Measurements from ENCODE around the gene BZW1. TPM values are rescaled to one million over a fixed set of nuclear protein-coding genes. Genes with fewer than 3 reads are reported as not detected.

Gene BZW1
- total RNA-seq, 1 experiment from 2014 or later, result 322 TPM

DNA sequence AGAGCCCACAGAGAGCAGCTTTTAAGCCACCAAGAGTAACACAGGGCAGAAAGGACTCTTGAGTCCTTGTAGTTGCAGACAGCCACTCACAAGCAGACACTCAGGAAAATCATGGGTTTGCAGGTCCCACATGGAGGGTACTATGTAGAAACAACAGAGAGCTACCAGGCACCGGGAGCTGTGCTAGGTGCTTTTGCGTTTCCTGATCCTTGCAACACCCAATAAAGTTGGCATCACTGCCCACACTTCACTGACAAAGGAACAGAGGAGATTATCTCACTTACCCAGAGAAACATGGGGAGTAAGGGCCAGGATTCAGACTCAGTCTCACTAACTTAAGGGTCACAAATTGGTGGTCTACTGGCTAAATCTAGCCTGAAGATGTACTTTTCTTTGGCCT, 32.5 kb upstream of the BZW1 start:
- H3K27me3 Mint-ChIP-seq (ENCODE audit: insufficient read depth, unreplicated experiment), result no peaks in the 10 kb centered on the region
- TF ChIP-seq, protein P1, sequence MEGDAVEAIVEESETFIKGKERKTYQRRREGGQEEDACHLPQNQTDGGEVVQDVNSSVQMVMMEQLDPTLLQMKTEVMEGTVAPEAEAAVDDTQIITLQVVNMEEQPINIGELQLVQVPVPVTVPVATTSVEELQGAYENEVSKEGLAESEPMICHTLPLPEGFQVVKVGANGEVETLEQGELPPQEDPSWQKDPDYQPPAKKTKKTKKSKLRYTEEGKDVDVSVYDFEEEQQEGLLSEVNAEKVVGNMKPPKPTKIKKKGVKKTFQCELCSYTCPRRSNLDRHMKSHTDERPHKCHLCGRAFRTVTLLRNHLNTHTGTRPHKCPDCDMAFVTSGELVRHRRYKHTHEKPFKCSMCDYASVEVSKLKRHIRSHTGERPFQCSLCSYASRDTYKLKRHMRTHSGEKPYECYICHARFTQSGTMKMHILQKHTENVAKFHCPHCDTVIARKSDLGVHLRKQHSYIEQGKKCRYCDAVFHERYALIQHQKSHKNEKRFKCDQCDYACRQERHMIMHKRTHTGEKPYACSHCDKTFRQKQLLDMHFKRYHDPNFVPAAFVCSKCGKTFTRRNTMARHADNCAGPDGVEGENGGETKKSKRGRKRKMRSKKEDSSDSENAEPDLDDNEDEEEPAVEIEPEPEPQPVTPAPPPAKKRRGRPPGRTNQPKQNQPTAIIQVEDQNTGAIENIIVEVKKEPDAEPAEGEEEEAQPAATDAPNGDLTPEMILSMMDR (IDR thresholded peaks at IDR 0.05; ENCODE audit: insufficient read depth in 1 of 2, low read depth in 1 of 2, low read length in 1 of 2, severe bottlenecking in 1 of 2, unreplicated experiment in 1 of 2), result no peak
- no peaks in the 10 kb centered on the region for H3K9me3 Mint-ChIP-seq (ENCODE audit: unreplicated experiment)
- H3K9me3 ChIP-seq, result no peaks in the 10 kb centered on the region
- no peaks in the 10 kb centered on the region for H3K27me3 ChIP-seq (replicated peaks; ENCODE audit: control insufficient read depth, insufficient read depth, low read length)
- no peaks in the 10 kb centered on the region for H3K36me3 ChIP-seq (ENCODE audit: control insufficient read depth, insufficient read depth, low read length)
- CTCF ChIA-PET, result no interaction called here
- H3K4me1 Mint-ChIP-seq (ENCODE audit: low read depth, unreplicated experiment), result peaks cover 12% of the 10 kb centered on the region
- peaks cover 18% of the 10 kb centered on the region for H3K4me1 ChIP-seq
- no TSS peak for BruUV-seq (replicated peaks)
- no peaks in the 10 kb centered on the region for H3K36me3 Mint-ChIP-seq (ENCODE audit: insufficient read depth, unreplicated experiment)
- POLR2A ChIA-PET, result no interaction called here
- no peak overlapping the region for H3K27ac Mint-ChIP-seq (ENCODE audit: unreplicated experiment)
- intact Hi-C loops (cut with micrococcal nuclease; ENCODE audit: unreplicated experiment), result no loop called here
- no peak overlapping the region for H3K4me3 ChIP-seq (ENCODE audit: low read depth, low read length)
- DNase-seq, result no peak
- no peak overlapping the region for H3K4me3 Mint-ChIP-seq (ENCODE audit: unreplicated experiment)

DNA sequence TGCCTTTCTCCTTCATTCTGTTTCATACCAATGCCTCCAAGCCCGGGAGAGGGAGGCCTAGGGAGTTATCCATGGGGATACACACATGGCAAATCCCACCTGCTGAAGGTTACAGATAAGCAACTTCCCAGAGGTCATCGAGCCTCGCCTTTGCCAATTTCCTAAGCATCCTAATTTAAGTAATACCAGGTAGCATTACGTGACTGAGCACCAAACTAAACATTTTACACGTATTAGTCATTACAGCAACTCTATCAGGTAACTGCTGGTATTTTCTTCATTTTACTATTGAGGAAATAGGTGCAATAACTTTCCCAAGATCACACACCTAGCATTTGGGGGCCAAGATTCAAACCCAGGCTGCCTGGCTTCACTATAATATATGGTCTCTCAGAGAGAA, 30.1 kb upstream of the BZW1 start:
- Mint-ChIP-seq H3K27ac (ENCODE audit: unreplicated experiment) (no peak overlapping the region), H3K36me3 (ENCODE audit: insufficient read depth, unreplicated experiment) (no peaks in the 10 kb centered on the region), H3K4me3 (ENCODE audit: unreplicated experiment) (no peak overlapping the region), H3K27me3 (ENCODE audit: insufficient read depth, unreplicated experiment) (no peaks in the 10 kb centered on the region), H3K9me3 (ENCODE audit: unreplicated experiment) (no peaks in the 10 kb centered on the region), H3K4me1 (ENCODE audit: low read depth, unreplicated experiment) (peaks cover 11% of the 10 kb centered on the region)
- TF ChIP-seq, protein P1 (IDR thresholded peaks at IDR 0.05; ENCODE audit: insufficient read depth in 1 of 2, low read depth in 1 of 2, low read length in 1 of 2, severe bottlenecking in 1 of 2, unreplicated experiment in 1 of 2), result no peak
- DNase-seq, result no peak
- Histone ChIP-seq H3K4me1 (peaks cover 17% of the 10 kb centered on the region), H3K9me3 (no peaks in the 10 kb centered on the region), H3K27me3 (replicated peaks; ENCODE audit: control insufficient read depth, insufficient read depth, low read length) (no peaks in the 10 kb centered on the region), H3K36me3 (ENCODE audit: control insufficient read depth, insufficient read depth, low read length) (no peaks in the 10 kb centered on the region), H3K4me3 (ENCODE audit: low read depth, low read length) (no peak overlapping the region)
- POLR2A ChIA-PET, result no interaction called here
- CTCF ChIA-PET, result no interaction called here
- no TSS peak for BruUV-seq (replicated peaks)
- intact Hi-C loops (cut with micrococcal nuclease; ENCODE audit: unreplicated experiment), result no loop called here

- intact Hi-C loops (cut with micrococcal nuclease; ENCODE audit: unreplicated experiment), result no loop called here
- H3K4me1 Mint-ChIP-seq (ENCODE audit: low read depth, unreplicated experiment), result peaks cover 4% of the 10 kb centered on the region
- H3K36me3 Mint-ChIP-seq (ENCODE audit: insufficient read depth, unreplicated experiment), result no peaks in the 10 kb centered on the region
- TF ChIP-seq, protein P1 (IDR thresholded peaks at IDR 0.05; ENCODE audit: insufficient read depth in 1 of 2, low read depth in 1 of 2, low read length in 1 of 2, severe bottlenecking in 1 of 2, unreplicated experiment in 1 of 2), result no peak
- no peak overlapping the region for H3K27ac Mint-ChIP-seq (ENCODE audit: unreplicated experiment)
- POLR2A ChIA-PET, result no interaction called here
- H3K9me3 Mint-ChIP-seq (ENCODE audit: unreplicated experiment), result no peaks in the 10 kb centered on the region
- Histone ChIP-seq H3K9me3 (no peaks in the 10 kb centered on the region), H3K27me3 (replicated peaks; ENCODE audit: control insufficient read depth, insufficient read depth, low read length) (no peaks in the 10 kb centered on the region), H3K36me3 (ENCODE audit: control insufficient read depth, insufficient read depth, low read length) (no peaks in the 10 kb centered on the region), H3K4me3 (ENCODE audit: low read depth, low read length) (no peak overlapping the region), H3K4me1 (peaks cover 18% of the 10 kb centered on the region)
- no peak for DNase-seq
- no TSS peak for BruUV-seq (replicated peaks)
- no peaks in the 10 kb centered on the region for H3K27me3 Mint-ChIP-seq (ENCODE audit: insufficient read depth, unreplicated experiment)
- CTCF ChIA-PET, result no interaction called here
- H3K4me3 Mint-ChIP-seq (ENCODE audit: unreplicated experiment), result no peak overlapping the region
These were observed 29.5 kb upstream of the BZW1 start for GRCh38 chr2:200782251-200782650.
